Tibial nerve (tissue), 4 donors: ENCODE measurements around the gene DCPS. TPM values are rescaled to one million over a fixed set of nuclear protein-coding genes. Genes with fewer than 3 reads are reported as not detected.

Experiments used
- DNase-seq, 2 donors: peaks; one replicate each; pipeline ENCODE4 v3.0.0-alpha.2; 2019; ENCODE audit warnings: low spot score in 2 of 2
- H3K27ac ChIP-seq, 4 donors: fragments of 200-600 bp; sonication (generic) in 3 of 4; one replicate each; pipeline ENCODE4 v1.5.1; 2017 to 2019; ENCODE audit warnings: mild to moderate bottlenecking in 1 of 4
- H3K27me3 ChIP-seq, 2 donors: fragments of 200-600 bp; sonication (generic) in 1 of 2; one replicate each; pipeline versions ENCODE4 v1.5.1 to v1.6.0; 2017 to 2019
- H3K36me3 ChIP-seq, 3 donors: fragments of 200-600 bp; sonication (generic); one replicate each; pipeline ENCODE4 v1.5.1; 2018 to 2019
- H3K4me1 ChIP-seq, 4 donors: fragments of 200-600 bp; sonication (generic) in 3 of 4; one replicate each; pipeline ENCODE4 v1.5.1; 2017 to 2019
- H3K4me3 ChIP-seq, 4 donors: fragments of 200-600 bp; sonication (generic) in 3 of 4; one replicate each; pipeline ENCODE4 v1.5.1; 2017 to 2019; ENCODE audit warnings: mild to moderate bottlenecking in 1 of 4, moderate library complexity in 1 of 4
- H3K9me3 ChIP-seq, 4 donors: fragments of 200-600 bp; sonication (generic) in 3 of 4; one replicate each; pipeline ENCODE4 v1.5.1; 2017 to 2019
- EP300 ChIP-seq, 2 donors: sonication (generic); formaldehyde crosslinking; IDR thresholded peaks; one replicate each; pipeline ENCODE4 v1.6.1; 2017; ENCODE audit warnings: antibody characterized with exemption in 2 of 2, mild to moderate bottlenecking in 1 of 2
- POLR2A ChIP-seq, 2 donors: fragments of 450-650 bp; IDR thresholded peaks; one replicate each; pipeline ENCODE4 v1.6.1; 2017; ENCODE audit warnings: antibody characterized with exemption in 2 of 2, mild to moderate bottlenecking in 2 of 2, moderate library complexity in 2 of 2
- WGBS, 2 donors: methylation state at CpG; one replicate each; pipeline ENCODE4 v1.1.5; 2018; 5-methylcytosine and 5-hydroxymethylcytosine counted together
- total RNA-seq, 4 donors: library from RNA; depleted of rRNA; stranded (reverse); fragments of >200 nt; gene quantifications; one replicate each; pipeline ENCODE4 v1.1.0, GENCODE V29; 2016
- TF ChIP-seq, protein P1 (sequence below), 5 experiments: fragments of 200-600 bp in 3 of 5; fragments of 450-650 bp in 2 of 5; sonication (generic) in 3 of 5; IDR thresholded peaks; one replicate each; pipeline ENCODE4 v1.5.1; 2016 to 2019; ENCODE audit warnings: antibody characterized with exemption in 5 of 5, mild to moderate bottlenecking in 3 of 5, moderate library complexity in 2 of 5

The DCPS gene
- total RNA-seq, 4 donors from 2014 or later, result 7.1 to 16.4 (median 11.9) TPM

DNA sequence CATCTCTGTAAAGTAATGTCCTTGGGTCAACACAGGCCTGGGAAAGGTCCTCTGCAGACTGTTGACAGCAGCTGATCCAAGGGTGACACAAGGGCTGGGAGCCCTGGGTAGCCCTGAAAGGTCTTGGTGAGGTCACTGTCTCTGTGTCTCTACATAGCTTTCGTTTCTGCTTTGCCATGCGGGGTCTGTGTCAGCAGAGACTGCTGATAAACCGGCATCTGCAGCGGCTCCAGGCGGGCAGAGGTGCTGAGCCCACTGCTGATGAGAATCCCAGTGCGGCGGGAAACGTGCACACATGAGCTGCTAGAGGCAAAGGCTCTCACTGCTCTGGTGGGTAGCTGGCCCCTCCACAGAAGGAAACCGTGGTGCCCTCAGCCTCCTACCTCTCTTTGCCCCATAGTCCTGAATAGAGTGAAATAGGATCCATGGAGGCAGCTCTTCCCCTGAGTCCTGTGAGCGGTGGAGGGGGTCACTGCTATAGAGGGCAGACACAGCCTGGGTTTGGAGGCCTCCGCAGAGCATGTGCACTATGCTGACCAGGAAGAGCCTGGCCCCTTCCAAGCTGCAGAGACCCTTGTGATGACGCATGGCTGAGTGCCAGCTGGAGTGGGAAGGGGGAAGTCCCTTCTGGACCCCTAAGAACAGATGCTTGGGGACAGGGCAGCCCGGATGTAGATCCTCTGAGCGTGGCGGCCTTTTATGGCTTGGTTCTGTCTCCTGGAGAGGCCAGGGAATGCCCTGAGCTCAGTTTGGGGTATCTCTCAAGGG, 33.8 kb downstream of the DCPS start:
- Histone ChIP-seq H3K4me3 (no peak overlapping the region), H3K4me1 (peaks cover 0 to 49% (median 20%) of the 10 kb centered on the region in 4 donors), H3K27ac (no peak overlapping the region), H3K27me3 (no peaks in the 10 kb centered on the region), H3K36me3 (peaks cover 0 to 28% (median 0%) of the 10 kb centered on the region in 3 donors), H3K9me3 (no peaks in the 10 kb centered on the region)
- DNase-seq, result no peak
- WGBS, 2 donors, result 75 to 76% methylated on average over 15 of the region's 15 CpGs
- TF ChIP-seq, protein P1, sequence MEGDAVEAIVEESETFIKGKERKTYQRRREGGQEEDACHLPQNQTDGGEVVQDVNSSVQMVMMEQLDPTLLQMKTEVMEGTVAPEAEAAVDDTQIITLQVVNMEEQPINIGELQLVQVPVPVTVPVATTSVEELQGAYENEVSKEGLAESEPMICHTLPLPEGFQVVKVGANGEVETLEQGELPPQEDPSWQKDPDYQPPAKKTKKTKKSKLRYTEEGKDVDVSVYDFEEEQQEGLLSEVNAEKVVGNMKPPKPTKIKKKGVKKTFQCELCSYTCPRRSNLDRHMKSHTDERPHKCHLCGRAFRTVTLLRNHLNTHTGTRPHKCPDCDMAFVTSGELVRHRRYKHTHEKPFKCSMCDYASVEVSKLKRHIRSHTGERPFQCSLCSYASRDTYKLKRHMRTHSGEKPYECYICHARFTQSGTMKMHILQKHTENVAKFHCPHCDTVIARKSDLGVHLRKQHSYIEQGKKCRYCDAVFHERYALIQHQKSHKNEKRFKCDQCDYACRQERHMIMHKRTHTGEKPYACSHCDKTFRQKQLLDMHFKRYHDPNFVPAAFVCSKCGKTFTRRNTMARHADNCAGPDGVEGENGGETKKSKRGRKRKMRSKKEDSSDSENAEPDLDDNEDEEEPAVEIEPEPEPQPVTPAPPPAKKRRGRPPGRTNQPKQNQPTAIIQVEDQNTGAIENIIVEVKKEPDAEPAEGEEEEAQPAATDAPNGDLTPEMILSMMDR (IDR thresholded peaks at IDR 0.05), result no peak
- TF ChIP-seq EP300 (IDR thresholded peaks at IDR 0.05) (no peak), POLR2A (IDR thresholded peaks at IDR 0.05) (no peak)

GRCh38 chr11:126338346-126339055, 34.6 kb downstream of the DCPS start:
- Histone ChIP-seq H3K27me3 (no peaks in the 10 kb centered on the region), H3K4me1 (peaks cover 0 to 49% (median 20%) of the 10 kb centered on the region in 4 donors), H3K36me3 (peaks cover 0 to 33% (median 0%) of the 10 kb centered on the region in 3 donors), H3K9me3 (no peaks in the 10 kb centered on the region), H3K27ac (peak overlapping the region in 1 of 4 donors; percentile 29), H3K4me3 (no peak overlapping the region)
- 86 to 91% methylated on average over 7 of the region's 7 CpGs for WGBS, 2 donors
- DNase-seq, result no peak
- TF ChIP-seq EP300 (IDR thresholded peaks at IDR 0.05) (no peak), POLR2A (IDR thresholded peaks at IDR 0.05) (no peak)
- TF ChIP-seq, protein P1 (IDR thresholded peaks at IDR 0.05), result no peak

DNA sequence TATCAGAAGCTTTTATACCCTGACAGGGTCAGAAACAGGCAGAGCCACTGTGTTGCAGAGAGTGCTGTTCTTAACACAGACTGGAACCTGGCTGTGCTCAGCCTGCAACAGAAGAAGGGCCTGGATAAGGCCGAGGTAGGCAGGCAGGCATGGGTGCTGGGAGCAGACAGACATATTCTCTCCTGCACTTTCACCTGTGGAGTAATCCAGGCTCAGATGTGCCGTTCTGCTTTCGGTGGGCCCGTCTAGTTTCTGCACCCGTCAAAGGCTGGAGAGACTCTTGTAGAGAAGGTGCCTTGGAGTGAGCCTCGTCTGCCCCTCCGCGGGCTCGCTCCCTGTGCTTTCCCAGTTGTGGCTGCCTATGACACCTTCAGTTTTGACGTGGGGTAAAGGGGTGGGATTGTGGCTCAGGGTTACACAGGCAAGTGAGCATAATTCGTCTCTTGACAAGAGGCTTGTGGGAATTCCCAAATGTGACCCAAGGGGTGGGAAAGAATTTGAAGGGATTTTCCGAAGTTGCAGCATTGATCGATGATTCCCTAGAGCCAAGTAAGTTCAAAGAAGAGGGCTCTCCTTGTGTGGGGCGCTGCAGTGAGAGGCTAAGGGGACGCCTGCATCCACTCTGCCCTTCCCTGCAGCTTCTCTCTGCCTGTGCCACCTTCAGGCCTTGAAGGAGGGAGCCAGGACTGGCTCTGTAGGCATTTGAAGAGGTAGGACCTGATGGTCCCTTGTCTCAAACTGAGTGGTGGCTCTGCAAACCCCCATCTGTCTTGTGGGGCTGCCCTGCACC, 35.4 kb downstream of the DCPS start:
- no peak for DNase-seq
- no peak overlapping the region for H3K4me3 ChIP-seq
- peak overlapping the region in 1 of 4 donors; percentile 64 for H3K27ac ChIP-seq
- no peaks in the 10 kb centered on the region for H3K27me3 ChIP-seq
- H3K9me3 ChIP-seq, result no peaks in the 10 kb centered on the region
- peaks cover 0 to 41% (median 0%) of the 10 kb centered on the region in 3 donors for H3K36me3 ChIP-seq
- peaks cover 0 to 49% (median 20%) of the 10 kb centered on the region in 4 donors for H3K4me1 ChIP-seq
- TF ChIP-seq, protein P1 (IDR thresholded peaks at IDR 0.05), result no peak
- TF ChIP-seq POLR2A (IDR thresholded peaks at IDR 0.05), result no peak
- no peak for TF ChIP-seq EP300 (IDR thresholded peaks at IDR 0.05)
- 69 to 72% methylated on average over 15 of the region's 15 CpGs for WGBS, 2 donors

GRCh38 chr11:126339863-126340434, 36.1 kb downstream of the DCPS start:
- H3K36me3 ChIP-seq, result peaks cover 0 to 43% (median 0%) of the 10 kb centered on the region in 3 donors
- TF ChIP-seq EP300 (IDR thresholded peaks at IDR 0.05) (peak; percentile 40 to 79), POLR2A (IDR thresholded peaks at IDR 0.05) (no peak)
- TF ChIP-seq, protein P1 (IDR thresholded peaks at IDR 0.05), result no peak
- peak; percentile 72 to 73 for DNase-seq
- H3K4me3 ChIP-seq, result no peak overlapping the region
- H3K4me1 ChIP-seq, result peaks cover 0 to 49% (median 20%) of the 10 kb centered on the region in 4 donors
- H3K27me3 ChIP-seq, result no peaks in the 10 kb centered on the region
- H3K27ac ChIP-seq, result peak overlapping the region in 3 of 4 donors; percentile 31 to 64 (median 57)
- no peaks in the 10 kb centered on the region for H3K9me3 ChIP-seq
- WGBS, 2 donors, result 24 to 36% methylated on average over 9 to 11 of the region's 11 CpGs
